ENCODE measurements around the gene ZNF579.

ZNF579 gene

GRCh38 chr19:55622242-55622969 lies 41.8 kb upstream of the ZNF579 start:
- H3K4me3 ChIP-seq (ENCODE audit: low read length): no peak overlapping the region
- no peak for TF ChIP-seq CTCF (conservative IDR thresholded peaks at IDR 0.05; ENCODE audit: low read depth, low read length)
- DNase-seq (ENCODE audit: low read depth): no peak

- TF ChIP-seq CTCF (conservative IDR thresholded peaks at IDR 0.05; ENCODE audit: low read depth, low read length): no peak
- DNase-seq (ENCODE audit: low read depth): no peak
- no peak overlapping the region for H3K4me3 ChIP-seq (ENCODE audit: low read length)
Measured at GRCh38 chr19:55621673-55622231, 41.1 kb upstream of the ZNF579 start.

GRCh38 chr19:55621205-55621672 lies 40.6 kb upstream of the ZNF579 start:
- TF ChIP-seq CTCF (conservative IDR thresholded peaks at IDR 0.05; ENCODE audit: low read depth, low read length): no peak
- DNase-seq (ENCODE audit: low read depth): no peak
- H3K4me3 ChIP-seq (ENCODE audit: low read length): no peak overlapping the region

GRCh38 chr19:55620410-55621204 lies 40.0 kb upstream of the ZNF579 start:
- no peak for TF ChIP-seq CTCF (conservative IDR thresholded peaks at IDR 0.05; ENCODE audit: low read depth, low read length)
- no peak overlapping the region for H3K4me3 ChIP-seq (ENCODE audit: low read length)
- no peak for DNase-seq (ENCODE audit: low read depth)

- no peak overlapping the region for H3K4me3 ChIP-seq (ENCODE audit: low read length)
- DNase-seq (ENCODE audit: low read depth): no peak
- TF ChIP-seq CTCF (conservative IDR thresholded peaks at IDR 0.05; ENCODE audit: low read depth, low read length): no peak
Measured at GRCh38 chr19:55619286-55619685, 38.6 kb upstream of the ZNF579 start.

- no peak for TF ChIP-seq CTCF (conservative IDR thresholded peaks at IDR 0.05; ENCODE audit: low read depth, low read length)
- no peak overlapping the region for H3K4me3 ChIP-seq (ENCODE audit: low read length)
- no peak for DNase-seq (ENCODE audit: low read depth)
Measured at GRCh38 chr19:55618426-55618825, 37.8 kb upstream of the ZNF579 start.

Data from retinal pigment epithelial cell (primary cell).